Measurements from ENCODE around the gene PPP1R8. TPM values are rescaled to one million over a fixed set of nuclear protein-coding genes. Genes with fewer than 3 reads are reported as not detected.
"Not testable (repeated sequence)": the region's sequence is repeated elsewhere in the genome, so short reads cannot be mapped to it uniquely, and the experiment has no call there.

The PPP1R8 gene
- total RNA-seq, 1 experiment from 2014 or later, result 38.3 TPM

GRCh38 chr1:27804791-27805190 is 25.8 kb upstream of the PPP1R8 start:
- H3K27me3 ChIP-seq (ENCODE audit: low read length), result no peaks in the 10 kb centered on the region
- no peak overlapping the region for H3K4me3 ChIP-seq (ENCODE audit: low read length)
- H3K36me3 ChIP-seq (ENCODE audit: insufficient read depth, low read length), result peaks cover 53% of the 10 kb centered on the region
- no peaks in the 10 kb centered on the region for H3K4me1 ChIP-seq (ENCODE audit: low read length)
- no peaks in the 10 kb centered on the region for H3K9me3 ChIP-seq (ENCODE audit: low read length)
- no peak for DNase-seq
- no peaks in the 10 kb centered on the region for H3K9me2 ChIP-seq (replicated peaks; ENCODE audit: insufficient read depth, low read length)
- no peak overlapping the region for H2AFZ ChIP-seq (ENCODE audit: low read length)
- H4K20me1 ChIP-seq (ENCODE audit: insufficient read depth, low read depth, low read length), result no peaks in the 10 kb centered on the region
- H3K4me2 ChIP-seq (ENCODE audit: low read depth, low read length, poor library complexity, severe bottlenecking), result no peak overlapping the region
- H3K79me2 ChIP-seq (ENCODE audit: low read length), result peaks cover 4% of the 10 kb centered on the region; the same call in 1 of the 2 replicates
- no peak overlapping the region for H3K27ac ChIP-seq (ENCODE audit: low read length)
- no peak overlapping the region for H3K9ac ChIP-seq (ENCODE audit: low read length)

- no peaks in the 10 kb centered on the region for H3K27me3 ChIP-seq (ENCODE audit: low read length)
- no peaks in the 10 kb centered on the region for H4K20me1 ChIP-seq (ENCODE audit: insufficient read depth, low read depth, low read length)
- H3K36me3 ChIP-seq (ENCODE audit: insufficient read depth, low read length), result peaks cover 39% of the 10 kb centered on the region; the same call in 1 of the 2 replicates
- no peak for DNase-seq
- no peak overlapping the region for H3K4me2 ChIP-seq (ENCODE audit: low read depth, low read length, poor library complexity, severe bottlenecking)
- no peak overlapping the region for H3K27ac ChIP-seq (ENCODE audit: low read length)
- no peak overlapping the region for H3K4me3 ChIP-seq (ENCODE audit: low read length)
- no peak overlapping the region for H3K9ac ChIP-seq (ENCODE audit: low read length)
- no peaks in the 10 kb centered on the region for H3K9me2 ChIP-seq (replicated peaks; ENCODE audit: insufficient read depth, low read length)
- H3K4me1 ChIP-seq (ENCODE audit: low read length), result no peaks in the 10 kb centered on the region
- no peaks in the 10 kb centered on the region for H3K9me3 ChIP-seq (ENCODE audit: low read length)
- peaks cover 4% of the 10 kb centered on the region; the same call in 1 of the 2 replicates for H3K79me2 ChIP-seq (ENCODE audit: low read length)
- no peak overlapping the region for H2AFZ ChIP-seq (ENCODE audit: low read length)
Measured at GRCh38 chr1:27806758-27807157, 23.8 kb upstream of the PPP1R8 start.

GRCh38 chr1:27807385-27807784 is 23.2 kb upstream of the PPP1R8 start:
- Histone ChIP-seq H3K79me2 (ENCODE audit: low read length) (peaks cover 4% of the 10 kb centered on the region; the same call in 1 of the 2 replicates), H3K9ac (ENCODE audit: low read length) (no peak overlapping the region)

DNA sequence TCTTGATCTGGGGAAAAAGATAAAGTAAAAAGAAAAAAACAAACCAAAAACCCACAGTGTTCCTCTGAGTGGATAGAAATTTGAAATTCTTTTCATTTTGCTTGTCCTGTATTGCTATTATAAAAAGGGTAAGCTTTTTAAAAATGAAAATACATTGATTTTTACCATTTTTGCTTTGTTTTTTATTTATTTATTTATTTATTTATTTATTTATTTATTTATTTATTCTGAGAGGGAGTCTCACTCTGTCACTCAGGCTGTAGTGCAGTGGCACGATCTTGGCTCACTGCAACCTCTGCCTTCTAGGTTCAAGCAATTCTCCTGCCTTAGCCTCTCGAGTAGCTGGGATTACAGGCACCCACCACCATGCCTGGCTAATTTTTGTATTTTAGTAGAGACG is 22.5 kb upstream of the PPP1R8 start:
- peaks cover 25% of the 10 kb centered on the region; the same call in 1 of the 2 replicates for H3K36me3 ChIP-seq (ENCODE audit: insufficient read depth, low read length)
- H2AFZ ChIP-seq (ENCODE audit: low read length); H3K4me1 ChIP-seq (ENCODE audit: low read length); H4K20me1 ChIP-seq (ENCODE audit: insufficient read depth, low read depth, low read length); DNase-seq; H3K79me2 ChIP-seq (ENCODE audit: low read length); H3K27me3 ChIP-seq (ENCODE audit: low read length); H3K27ac ChIP-seq (ENCODE audit: low read length); H3K9me2 ChIP-seq (replicated peaks; ENCODE audit: insufficient read depth, low read length); H3K9ac ChIP-seq (ENCODE audit: low read length); H3K4me2 ChIP-seq (ENCODE audit: low read depth, low read length, poor library complexity, severe bottlenecking); H3K4me3 ChIP-seq (ENCODE audit: low read length); H3K9me3 ChIP-seq (ENCODE audit: low read length): not testable (repeated sequence)

More at GRCh38 chr1:27807385-27807784, 23.2 kb upstream of the PPP1R8 start:
- no peaks in the 10 kb centered on the region for H3K9me3 ChIP-seq (ENCODE audit: low read length)
- no peak overlapping the region for H3K4me2 ChIP-seq (ENCODE audit: low read depth, low read length, poor library complexity, severe bottlenecking)
- DNase-seq, result no peak
- H3K4me3 ChIP-seq (ENCODE audit: low read length), result no peak overlapping the region
- no peaks in the 10 kb centered on the region for H3K4me1 ChIP-seq (ENCODE audit: low read length)
- H4K20me1 ChIP-seq (ENCODE audit: insufficient read depth, low read depth, low read length), result no peaks in the 10 kb centered on the region
- no peaks in the 10 kb centered on the region for H3K9me2 ChIP-seq (replicated peaks; ENCODE audit: insufficient read depth, low read length)
- peaks cover 32% of the 10 kb centered on the region; the same call in 1 of the 2 replicates for H3K36me3 ChIP-seq (ENCODE audit: insufficient read depth, low read length)
- H2AFZ ChIP-seq (ENCODE audit: low read length), result no peak overlapping the region
- no peaks in the 10 kb centered on the region for H3K27me3 ChIP-seq (ENCODE audit: low read length)
- no peak overlapping the region for H3K27ac ChIP-seq (ENCODE audit: low read length)

- no peaks in the 10 kb centered on the region for H3K27me3 ChIP-seq (ENCODE audit: low read length)
- no peak for DNase-seq
- H3K36me3 ChIP-seq (ENCODE audit: insufficient read depth, low read length), result peaks cover 23% of the 10 kb centered on the region; the same call in 1 of the 2 replicates
Measured at GRCh38 chr1:27809883-27810282, 20.7 kb upstream of the PPP1R8 start.

GRCh38 chr1:27811741-27812500 is 18.7 kb upstream of the PPP1R8 start:
- Histone ChIP-seq H3K27me3 (ENCODE audit: low read length) (no peaks in the 10 kb centered on the region), H2AFZ (ENCODE audit: low read length) (no peak overlapping the region), H3K4me3 (ENCODE audit: low read length) (no peak overlapping the region), H4K20me1 (ENCODE audit: insufficient read depth, low read depth, low read length) (no peaks in the 10 kb centered on the region), H3K9me2 (replicated peaks; ENCODE audit: insufficient read depth, low read length) (no peaks in the 10 kb centered on the region), H3K9ac (ENCODE audit: low read length) (no peak overlapping the region), H3K79me2 (ENCODE audit: low read length) (no peaks in the 10 kb centered on the region; the same call in 1 of the 2 replicates), H3K9me3 (ENCODE audit: low read length) (no peaks in the 10 kb centered on the region), H3K36me3 (ENCODE audit: insufficient read depth, low read length) (peaks cover 14% of the 10 kb centered on the region; the same call in 1 of the 2 replicates), H3K27ac (ENCODE audit: low read length) (no peak overlapping the region), H3K4me2 (ENCODE audit: low read depth, low read length, poor library complexity, severe bottlenecking) (no peak overlapping the region), H3K4me1 (ENCODE audit: low read length) (no peaks in the 10 kb centered on the region)
- DNase-seq, result no peak

More at GRCh38 chr1:27809883-27810282, 20.7 kb upstream of the PPP1R8 start:
- no peak overlapping the region for H3K27ac ChIP-seq (ENCODE audit: low read length)
- no peak overlapping the region for H3K9ac ChIP-seq (ENCODE audit: low read length)
- no peaks in the 10 kb centered on the region for H3K4me1 ChIP-seq (ENCODE audit: low read length)
- H4K20me1 ChIP-seq (ENCODE audit: insufficient read depth, low read depth, low read length), result no peaks in the 10 kb centered on the region
- H3K9me2 ChIP-seq (replicated peaks; ENCODE audit: insufficient read depth, low read length), result no peaks in the 10 kb centered on the region
- H3K9me3 ChIP-seq (ENCODE audit: low read length), result no peaks in the 10 kb centered on the region
- H3K79me2 ChIP-seq (ENCODE audit: low read length), result peaks cover 4% of the 10 kb centered on the region; the same call in 1 of the 2 replicates
- H3K4me3 ChIP-seq (ENCODE audit: low read length), result no peak overlapping the region
- H3K4me2 ChIP-seq (ENCODE audit: low read depth, low read length, poor library complexity, severe bottlenecking), result no peak overlapping the region
- no peak overlapping the region for H2AFZ ChIP-seq (ENCODE audit: low read length)

DNA sequence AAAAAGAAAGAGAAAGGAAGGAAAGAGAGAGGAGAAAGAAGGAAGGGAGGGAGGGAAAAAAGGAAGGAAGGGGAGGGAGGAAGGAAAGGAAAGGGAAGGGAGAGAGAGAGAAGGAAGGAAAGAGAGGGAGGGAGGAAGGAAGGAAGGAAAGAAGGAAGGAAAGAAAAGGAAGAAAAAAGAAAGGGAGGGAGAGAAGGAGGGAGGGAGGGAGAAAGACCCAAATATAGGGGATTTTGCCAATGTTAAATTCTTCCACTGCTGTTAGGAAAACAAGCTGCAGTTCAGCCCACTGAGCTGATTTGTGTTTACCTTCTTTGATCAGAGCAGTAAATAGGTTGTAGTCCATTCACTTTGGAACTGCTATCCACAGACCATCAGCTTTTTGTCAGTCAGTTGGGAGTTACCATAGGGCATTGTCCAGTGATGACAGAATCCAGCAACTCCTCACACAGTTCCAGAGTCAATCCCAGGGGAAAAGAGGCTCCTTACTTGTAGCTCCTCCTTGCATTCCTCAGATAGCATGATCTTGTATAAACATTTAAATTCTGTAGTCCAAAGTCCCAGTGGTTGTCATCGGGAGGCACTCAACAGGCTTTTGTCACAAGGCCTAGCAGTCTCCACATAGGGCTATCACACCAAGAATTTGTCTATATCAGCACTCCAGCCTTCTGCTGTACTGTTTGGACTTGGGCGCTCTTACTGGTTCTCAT is 13.5 kb upstream of the PPP1R8 start:
- no peak for DNase-seq
- Histone ChIP-seq H2AFZ (ENCODE audit: low read length) (no peak overlapping the region), H3K9me3 (ENCODE audit: low read length) (no peaks in the 10 kb centered on the region), H3K9me2 (replicated peaks; ENCODE audit: insufficient read depth, low read length) (no peaks in the 10 kb centered on the region), H3K9ac (ENCODE audit: low read length) (no peak overlapping the region), H3K4me3 (ENCODE audit: low read length) (no peak overlapping the region), H3K36me3 (ENCODE audit: insufficient read depth, low read length) (peaks cover 33% of the 10 kb centered on the region), H3K27ac (ENCODE audit: low read length) (no peak overlapping the region), H3K4me1 (ENCODE audit: low read length) (no peaks in the 10 kb centered on the region), H3K79me2 (ENCODE audit: low read length) (no peaks in the 10 kb centered on the region), H4K20me1 (ENCODE audit: insufficient read depth, low read depth, low read length) (no peaks in the 10 kb centered on the region), H3K27me3 (ENCODE audit: low read length) (no peaks in the 10 kb centered on the region), H3K4me2 (ENCODE audit: low read depth, low read length, poor library complexity, severe bottlenecking) (no peak overlapping the region)

DNA sequence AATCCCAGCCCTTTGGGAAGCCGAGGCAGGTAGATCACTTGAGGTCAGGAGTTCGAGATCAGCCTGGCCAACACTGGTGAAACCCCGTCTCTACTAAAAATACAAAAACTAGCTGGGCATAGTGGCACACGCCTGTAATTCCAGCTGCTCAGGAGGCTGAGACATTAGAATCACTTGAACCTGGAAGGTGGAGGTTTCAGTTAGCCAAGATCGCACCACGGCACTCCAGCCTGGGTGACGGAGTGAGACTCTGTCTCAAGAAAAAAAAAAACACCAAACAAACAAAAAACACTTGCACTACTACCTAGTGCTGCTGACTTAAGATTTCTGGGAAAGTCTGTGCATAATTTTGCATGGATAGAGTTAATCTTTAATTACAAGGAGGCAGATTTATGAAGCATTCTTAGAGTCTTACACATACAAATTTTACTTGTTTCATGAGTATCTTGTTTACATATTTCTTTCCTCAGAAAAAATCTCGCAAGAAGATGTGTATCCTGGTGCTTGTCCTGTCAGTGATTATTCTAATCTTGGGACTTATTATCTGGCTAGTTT is 8.7 kb upstream of the PPP1R8 start:
- Histone ChIP-seq H3K9me3 (ENCODE audit: low read length) (no peaks in the 10 kb centered on the region), H3K4me1 (ENCODE audit: low read length) (no peaks in the 10 kb centered on the region), H3K36me3 (ENCODE audit: insufficient read depth, low read length) (peaks cover 32% of the 10 kb centered on the region), H3K79me2 (ENCODE audit: low read length) (no peaks in the 10 kb centered on the region), H3K27me3 (ENCODE audit: low read length) (no peaks in the 10 kb centered on the region), H3K9me2 (replicated peaks; ENCODE audit: insufficient read depth, low read length) (no peaks in the 10 kb centered on the region), H3K4me3 (ENCODE audit: low read length) (no peak overlapping the region), H3K4me2 (ENCODE audit: low read depth, low read length, poor library complexity, severe bottlenecking) (no peak overlapping the region), H3K9ac (ENCODE audit: low read length) (no peak overlapping the region), H2AFZ (ENCODE audit: low read length) (no peak overlapping the region), H3K27ac (ENCODE audit: low read length) (no peak overlapping the region), H4K20me1 (ENCODE audit: insufficient read depth, low read depth, low read length) (no peaks in the 10 kb centered on the region)
- DNase-seq, result no peak
